ENCODE results near the gene ZSWIM1. TPM values are rescaled to one million over a fixed set of nuclear protein-coding genes. Genes with fewer than 3 reads are reported as not detected.
"Not testable (repeated sequence)": the region's sequence is repeated elsewhere in the genome, so short reads cannot be mapped to it uniquely, and the experiment has no call there.

The ZSWIM1 gene
- total RNA-seq, 3 donors from 2014 or later: 11.3 to 12.6 (median 12.4) TPM

DNA sequence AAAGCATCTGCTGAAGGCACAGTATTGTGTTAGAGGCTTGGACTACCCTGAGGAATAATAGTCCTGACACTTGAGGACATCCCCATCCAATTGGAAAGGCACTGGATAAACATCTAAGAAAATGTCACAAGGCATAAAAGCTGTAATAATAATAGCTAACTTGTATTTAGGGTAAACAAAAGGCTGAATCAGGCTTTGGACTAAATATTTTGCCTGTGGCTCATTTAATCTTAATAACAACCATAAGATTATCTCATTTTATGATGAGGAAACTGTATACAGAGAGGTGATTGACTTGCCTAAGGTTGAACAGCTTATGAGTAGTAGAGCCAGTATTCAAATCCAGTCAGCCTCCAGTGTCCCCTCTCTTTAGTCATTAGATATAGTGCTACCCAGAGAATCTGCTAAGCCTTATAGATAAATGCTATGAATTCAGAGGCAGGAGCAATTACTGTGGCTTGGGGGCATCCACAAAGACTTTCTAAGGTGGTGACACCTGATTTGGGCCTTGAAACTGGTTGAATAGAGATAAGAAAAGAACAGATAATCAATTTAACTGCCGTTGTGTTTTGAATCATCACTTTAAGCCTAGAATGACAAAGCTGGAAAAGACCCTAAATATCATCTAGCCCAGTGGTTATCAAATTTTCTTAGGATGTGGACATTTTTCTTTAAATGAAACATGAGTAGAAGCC is 7.5 kb upstream of the ZSWIM1 start:
- intact Hi-C loops (cut with DNase I, micrococcal nuclease): no loop called here
- Histone ChIP-seq H3K4me3 (no peak overlapping the region), H3K4me1 (ENCODE audit: low read depth) (no peaks in the 10 kb centered on the region), H3K9me3 (no peaks in the 10 kb centered on the region), H3K36me3 (ENCODE audit: low read depth) (no peaks in the 10 kb centered on the region)
- DNase-seq (no peak), ATAC-seq (no peak)
- TF ChIP-seq, protein P1, sequence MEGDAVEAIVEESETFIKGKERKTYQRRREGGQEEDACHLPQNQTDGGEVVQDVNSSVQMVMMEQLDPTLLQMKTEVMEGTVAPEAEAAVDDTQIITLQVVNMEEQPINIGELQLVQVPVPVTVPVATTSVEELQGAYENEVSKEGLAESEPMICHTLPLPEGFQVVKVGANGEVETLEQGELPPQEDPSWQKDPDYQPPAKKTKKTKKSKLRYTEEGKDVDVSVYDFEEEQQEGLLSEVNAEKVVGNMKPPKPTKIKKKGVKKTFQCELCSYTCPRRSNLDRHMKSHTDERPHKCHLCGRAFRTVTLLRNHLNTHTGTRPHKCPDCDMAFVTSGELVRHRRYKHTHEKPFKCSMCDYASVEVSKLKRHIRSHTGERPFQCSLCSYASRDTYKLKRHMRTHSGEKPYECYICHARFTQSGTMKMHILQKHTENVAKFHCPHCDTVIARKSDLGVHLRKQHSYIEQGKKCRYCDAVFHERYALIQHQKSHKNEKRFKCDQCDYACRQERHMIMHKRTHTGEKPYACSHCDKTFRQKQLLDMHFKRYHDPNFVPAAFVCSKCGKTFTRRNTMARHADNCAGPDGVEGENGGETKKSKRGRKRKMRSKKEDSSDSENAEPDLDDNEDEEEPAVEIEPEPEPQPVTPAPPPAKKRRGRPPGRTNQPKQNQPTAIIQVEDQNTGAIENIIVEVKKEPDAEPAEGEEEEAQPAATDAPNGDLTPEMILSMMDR (IDR thresholded peaks at IDR 0.05): no peak

DNA sequence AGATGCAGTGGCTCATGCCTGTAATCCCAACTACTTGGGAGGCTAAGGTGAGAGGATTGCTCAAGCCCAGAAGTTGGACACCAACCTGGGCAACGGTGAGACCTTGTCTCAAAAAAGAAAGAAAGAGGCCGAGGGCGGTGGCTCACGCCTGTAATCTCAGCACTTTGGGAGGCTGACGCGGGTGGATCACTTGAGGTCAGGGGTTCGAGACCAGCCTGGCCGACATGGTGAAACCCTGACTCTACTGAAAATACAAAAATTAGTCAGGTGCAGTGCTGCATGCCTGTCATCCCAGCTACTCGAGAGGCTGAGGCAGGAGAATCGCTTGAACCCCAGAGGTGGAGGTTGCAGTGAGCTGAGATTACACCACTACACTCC is 6.9 kb upstream of the ZSWIM1 start:
- H3K4me1 ChIP-seq (ENCODE audit: low read depth); H3K36me3 ChIP-seq (ENCODE audit: low read depth); DNase-seq; H3K4me3 ChIP-seq; H3K9me3 ChIP-seq; ATAC-seq; intact Hi-C loops (cut with DNase I, micrococcal nuclease): not testable (repeated sequence)

GRCh38 chr20:45874576-45874975 is 6.5 kb upstream of the ZSWIM1 start:
- H3K4me3 ChIP-seq: no peak overlapping the region
- TF ChIP-seq, protein P1 (IDR thresholded peaks at IDR 0.05): no peak
- H3K36me3 ChIP-seq (ENCODE audit: low read depth): no peaks in the 10 kb centered on the region
- no peak for ATAC-seq
- no peaks in the 10 kb centered on the region for H3K4me1 ChIP-seq (ENCODE audit: low read depth)
- intact Hi-C loops (cut with DNase I, micrococcal nuclease): no loop called here
- no peaks in the 10 kb centered on the region for H3K9me3 ChIP-seq
- DNase-seq: no peak

GRCh38 chr20:45878076-45878761 is 2.8 kb upstream of the ZSWIM1 start:
- no peak for ATAC-seq
- TF ChIP-seq, protein P1 (IDR thresholded peaks at IDR 0.05): no peak
- Histone ChIP-seq H3K4me3 (no peak overlapping the region), H3K9me3 (no peaks in the 10 kb centered on the region), H3K4me1 (ENCODE audit: low read depth) (peaks cover 6% of the 10 kb centered on the region), H3K36me3 (ENCODE audit: low read depth) (no peaks in the 10 kb centered on the region)
- DNase-seq: no peak
- intact Hi-C loops (cut with DNase I, micrococcal nuclease): no loop called here

- intact Hi-C loops (cut with DNase I, micrococcal nuclease): no loop called here
- no peak for DNase-seq
- Histone ChIP-seq H3K9me3 (no peaks in the 10 kb centered on the region), H3K4me3 (no peak overlapping the region), H3K4me1 (ENCODE audit: low read depth) (peaks cover 6% of the 10 kb centered on the region), H3K36me3 (ENCODE audit: low read depth) (no peaks in the 10 kb centered on the region)
- no peak for ATAC-seq
- TF ChIP-seq, protein P1 (IDR thresholded peaks at IDR 0.05): no peak
These were observed 1.6 kb downstream of the ZSWIM1 start for GRCh38 chr20:45882469-45883099.

- TF ChIP-seq, protein P1 (IDR thresholded peaks at IDR 0.05): no peak
- DNase-seq: no peak
- Histone ChIP-seq H3K4me3 (no peak overlapping the region), H3K36me3 (ENCODE audit: low read depth) (no peaks in the 10 kb centered on the region), H3K4me1 (ENCODE audit: low read depth) (peaks cover 6% of the 10 kb centered on the region), H3K9me3 (no peaks in the 10 kb centered on the region)
- intact Hi-C loops (cut with DNase I, micrococcal nuclease): no loop called here
- ATAC-seq: no peak
These were observed 2.1 kb downstream of the ZSWIM1 start for GRCh38 chr20:45883100-45883469.
